Coronary artery (tissue), 2 donors: ENCODE data around the gene HEMK1.

Experiments used
- DNase-seq: peaks from one replicate; pipeline ENCODE4 v3.0.0-alpha.2; 2017; ENCODE audit warnings: low spot score
- H3K27ac ChIP-seq, 2 donors: fragments of 200-600 bp; sonication (generic); one replicate each; pipeline ENCODE4 v1.5.1; 2016 to 2019
- H3K4me3 ChIP-seq: fragments of 200-600 bp; sonication (generic); 2 replicates; pipeline ENCODE4 v1.5.1; 2016; ENCODE audit warnings: mild to moderate bottlenecking, moderate library complexity
- TF ChIP-seq, protein P1 (sequence below): fragments of 200-600 bp; sonication (generic); IDR thresholded peaks from one replicate; pipeline ENCODE4 v1.5.1; 2019; ENCODE audit warnings: antibody characterized with exemption

The HEMK1 gene

GRCh38 chr3:50584391-50584790 lies 15.1 kb downstream of the HEMK1 start:
- H3K27ac ChIP-seq = no peak overlapping the region
- no peak overlapping the region for H3K4me3 ChIP-seq
- DNase-seq = no peak
- TF ChIP-seq, protein P1, sequence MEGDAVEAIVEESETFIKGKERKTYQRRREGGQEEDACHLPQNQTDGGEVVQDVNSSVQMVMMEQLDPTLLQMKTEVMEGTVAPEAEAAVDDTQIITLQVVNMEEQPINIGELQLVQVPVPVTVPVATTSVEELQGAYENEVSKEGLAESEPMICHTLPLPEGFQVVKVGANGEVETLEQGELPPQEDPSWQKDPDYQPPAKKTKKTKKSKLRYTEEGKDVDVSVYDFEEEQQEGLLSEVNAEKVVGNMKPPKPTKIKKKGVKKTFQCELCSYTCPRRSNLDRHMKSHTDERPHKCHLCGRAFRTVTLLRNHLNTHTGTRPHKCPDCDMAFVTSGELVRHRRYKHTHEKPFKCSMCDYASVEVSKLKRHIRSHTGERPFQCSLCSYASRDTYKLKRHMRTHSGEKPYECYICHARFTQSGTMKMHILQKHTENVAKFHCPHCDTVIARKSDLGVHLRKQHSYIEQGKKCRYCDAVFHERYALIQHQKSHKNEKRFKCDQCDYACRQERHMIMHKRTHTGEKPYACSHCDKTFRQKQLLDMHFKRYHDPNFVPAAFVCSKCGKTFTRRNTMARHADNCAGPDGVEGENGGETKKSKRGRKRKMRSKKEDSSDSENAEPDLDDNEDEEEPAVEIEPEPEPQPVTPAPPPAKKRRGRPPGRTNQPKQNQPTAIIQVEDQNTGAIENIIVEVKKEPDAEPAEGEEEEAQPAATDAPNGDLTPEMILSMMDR = no peak

DNA sequence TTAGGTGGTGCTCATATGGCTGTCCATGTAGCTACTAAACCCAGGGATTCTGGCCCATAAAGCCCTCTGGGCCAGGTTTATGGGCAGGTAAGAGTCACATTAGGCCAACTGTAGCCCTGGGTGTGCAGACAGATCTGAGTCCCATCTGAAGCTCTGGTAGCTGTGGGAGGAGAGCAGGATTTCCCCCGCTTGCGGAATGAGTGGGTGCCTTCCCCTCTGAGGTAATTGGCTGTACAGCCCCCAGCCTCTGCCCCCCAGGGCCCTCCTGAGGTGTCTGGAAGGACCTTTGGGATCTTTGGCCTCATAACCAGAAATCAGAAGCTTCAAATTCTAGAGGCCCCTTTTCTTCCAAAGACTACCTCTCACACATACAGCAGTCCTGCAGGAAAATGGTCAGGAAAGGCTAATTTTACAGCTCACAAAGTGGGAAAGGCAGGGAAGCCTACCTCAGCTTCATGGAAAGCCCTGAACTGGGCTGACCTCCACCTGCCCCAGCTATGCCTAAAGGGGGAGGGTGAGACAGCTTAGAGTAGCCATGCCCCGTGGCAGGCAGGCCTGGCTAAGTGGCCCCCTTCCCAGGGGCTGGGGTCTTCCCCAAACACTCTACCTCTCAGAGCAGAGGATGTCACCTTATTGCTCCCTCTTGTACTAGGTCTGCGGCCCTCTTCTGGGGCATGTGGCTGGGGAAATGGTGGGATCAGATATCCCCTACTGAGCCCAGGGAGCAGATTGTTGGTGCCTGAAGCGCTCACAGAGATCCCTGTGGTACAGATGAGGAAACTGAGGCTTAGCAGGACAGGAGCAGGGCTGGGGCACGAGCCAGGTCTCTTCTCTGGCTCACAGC lies 16.8 kb downstream of the HEMK1 start:
- H3K27ac ChIP-seq = no peak overlapping the region
- no peak overlapping the region for H3K4me3 ChIP-seq
- DNase-seq = no peak
- TF ChIP-seq, protein P1 = no peak

DNA sequence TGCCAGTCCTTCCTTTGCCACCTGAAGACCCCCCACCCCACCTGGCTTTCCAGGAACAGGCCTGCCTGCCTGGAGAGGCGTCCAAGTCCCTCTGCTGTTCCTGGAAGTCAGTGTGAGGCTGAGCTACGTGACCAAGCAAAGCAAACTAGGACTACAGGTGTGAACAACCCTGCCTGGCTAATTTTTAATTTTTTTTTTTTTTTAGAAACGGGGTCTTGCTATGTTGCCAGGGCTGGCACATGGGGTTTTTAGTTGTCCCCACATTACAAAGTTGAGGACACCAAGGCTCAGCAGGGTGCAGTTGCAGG lies 17.4 kb downstream of the HEMK1 start:
- TF ChIP-seq, protein P1 = no peak
- no peak overlapping the region for H3K27ac ChIP-seq
- DNase-seq = no peak
- no peak overlapping the region for H3K4me3 ChIP-seq

DNA sequence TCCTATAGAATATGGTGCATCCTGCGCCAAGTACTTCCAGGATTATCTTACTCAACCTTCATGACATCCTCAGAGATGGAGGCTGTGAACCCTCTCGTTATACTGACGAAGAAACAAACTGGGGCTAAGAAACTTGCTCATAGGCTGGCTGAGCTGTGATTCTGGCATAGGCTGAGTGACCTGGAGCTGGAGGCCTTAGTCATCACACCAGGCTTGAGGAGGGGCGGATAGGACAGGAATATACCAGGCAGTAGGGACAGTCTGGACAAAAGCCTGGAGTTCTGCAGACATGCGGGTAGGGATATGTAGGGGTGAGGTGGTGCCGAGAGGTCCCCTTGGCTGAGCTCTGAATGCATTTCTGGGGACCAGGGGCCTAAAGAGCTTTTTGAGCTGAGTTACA lies 18.1 kb downstream of the HEMK1 start:
- no peak for DNase-seq
- no peak overlapping the region for H3K4me3 ChIP-seq
- no peak overlapping the region for H3K27ac ChIP-seq
- TF ChIP-seq, protein P1 = no peak

- TF ChIP-seq, protein P1 = no peak
- DNase-seq = no peak
- no peak overlapping the region for H3K4me3 ChIP-seq
- no peak overlapping the region for H3K27ac ChIP-seq
Observed at GRCh38 chr3:50587806-50588758, 18.8 kb downstream of the HEMK1 start.

DNA sequence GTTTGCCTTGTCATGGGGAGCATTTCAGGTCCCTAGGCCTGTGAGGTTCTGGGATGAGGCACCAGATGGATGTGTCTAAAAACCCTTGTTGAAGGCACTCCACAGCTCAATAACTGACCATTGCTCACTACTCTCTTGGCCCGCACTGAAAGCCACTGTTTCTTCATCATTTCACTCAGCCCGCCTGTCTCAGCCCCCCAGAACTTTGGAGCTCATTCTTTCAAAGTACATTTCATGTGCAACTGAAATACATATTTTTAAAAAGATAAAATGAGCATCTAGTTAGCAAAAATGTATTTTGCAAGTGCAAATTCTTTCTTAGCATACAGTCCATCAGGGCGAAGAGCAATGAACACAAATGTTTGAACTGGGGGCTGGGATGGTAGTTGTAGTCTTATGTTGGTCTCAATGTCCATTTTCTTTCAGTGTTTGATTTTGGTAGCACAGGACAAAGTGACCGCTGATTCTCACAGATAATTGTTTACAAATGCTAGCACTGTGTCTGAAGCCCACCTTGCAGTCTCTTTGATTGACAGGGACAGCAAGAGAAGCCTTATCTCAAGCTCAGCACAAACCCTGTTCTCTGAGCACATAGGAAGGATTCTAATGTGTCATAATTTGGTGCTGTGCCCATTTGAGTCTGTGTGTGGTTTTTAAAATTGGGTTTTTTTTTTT lies 19.6 kb downstream of the HEMK1 start:
- DNase-seq = no peak
- TF ChIP-seq, protein P1 = no peak
- Histone ChIP-seq H3K27ac (no peak overlapping the region), H3K4me3 (no peak overlapping the region)
